Activated T-cell treated with anti-CD3 and anti-CD28 coated beads, Interleukin-2, amount 50 U/mL, for 1 hour (primary cell): ENCODE measurements around the gene APBB3.

Source experiments
- DNase-seq: peaks from one replicate; pipeline ENCODE4 v3.0.0-alpha.2; 2020

APBB3 gene

DNA sequence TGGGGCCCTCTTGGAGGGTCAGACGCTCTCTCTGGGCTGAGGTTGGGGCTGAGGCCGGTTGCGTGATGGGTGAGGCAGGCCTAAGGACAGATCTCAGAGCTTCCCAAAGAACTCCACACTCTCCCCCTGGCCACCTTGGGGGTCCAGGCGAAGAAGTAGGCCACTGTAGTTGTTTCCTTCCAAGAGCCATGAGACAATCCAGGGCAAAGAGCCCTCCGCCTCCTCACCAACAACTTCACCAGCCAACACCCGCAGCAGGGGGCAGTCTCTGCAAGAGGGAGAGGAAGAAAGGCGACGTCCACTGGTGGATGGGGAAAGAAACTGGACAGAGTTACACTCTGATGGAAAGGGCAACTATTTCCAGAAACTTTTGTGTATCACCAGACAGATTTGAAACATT lies 10.9 kb upstream of the APBB3 start:
- DNase-seq, result no peak

- DNase-seq, result no peak
Observed at GRCh38 chr5:140574165-140574564, 9.8 kb upstream of the APBB3 start.

DNA sequence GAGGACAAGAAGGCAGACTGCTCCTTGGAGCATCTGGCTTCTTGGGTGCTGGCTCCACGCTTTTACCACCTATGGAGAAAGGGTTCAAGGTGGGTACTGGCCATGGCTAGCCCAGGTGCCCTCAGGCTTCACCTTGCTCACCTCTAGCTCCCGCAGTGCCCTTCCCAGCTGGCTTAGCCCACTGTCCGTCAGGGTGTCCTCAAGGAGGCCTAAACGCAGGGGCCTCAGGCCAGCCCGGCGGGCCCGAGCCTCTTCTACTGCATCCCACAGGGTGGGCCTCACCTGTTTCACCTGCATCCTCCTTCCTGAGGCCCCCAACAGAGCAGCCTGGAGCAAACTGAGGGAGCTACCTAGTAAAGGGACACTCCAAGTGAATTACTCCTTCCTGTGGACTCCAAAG lies 9.3 kb upstream of the APBB3 start:
- DNase-seq, result no peak

GRCh38 chr5:140571105-140571504 lies 6.7 kb upstream of the APBB3 start:
- no peak for DNase-seq

GRCh38 chr5:140570488-140570887 lies 6.1 kb upstream of the APBB3 start:
- DNase-seq, result no peak

DNA sequence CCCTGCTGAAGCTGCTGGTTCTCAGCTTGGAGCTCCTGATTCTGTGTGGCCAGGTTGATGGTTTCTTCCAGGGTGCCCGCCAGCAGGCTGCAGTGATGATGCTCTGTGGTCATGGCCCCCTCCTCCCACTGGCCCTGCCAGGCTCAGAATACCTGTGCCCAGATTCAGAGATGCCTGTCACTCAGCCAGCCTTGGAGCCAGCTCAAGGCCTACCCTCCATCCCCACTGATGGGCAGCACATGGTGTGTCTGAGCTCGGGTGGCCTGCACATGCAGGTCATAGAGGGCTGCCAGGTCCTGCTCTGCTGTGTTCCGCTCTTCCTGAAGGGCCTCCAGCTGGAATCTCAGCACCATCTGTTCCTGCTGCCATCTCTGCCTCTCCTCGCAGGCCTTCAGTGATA lies 5.7 kb upstream of the APBB3 start:
- DNase-seq, result no peak

GRCh38 chr5:140569197-140569596 lies 4.8 kb upstream of the APBB3 start:
- no peak for DNase-seq

GRCh38 chr5:140568443-140569063 lies 4.2 kb upstream of the APBB3 start:
- DNase-seq, result no peak

DNA sequence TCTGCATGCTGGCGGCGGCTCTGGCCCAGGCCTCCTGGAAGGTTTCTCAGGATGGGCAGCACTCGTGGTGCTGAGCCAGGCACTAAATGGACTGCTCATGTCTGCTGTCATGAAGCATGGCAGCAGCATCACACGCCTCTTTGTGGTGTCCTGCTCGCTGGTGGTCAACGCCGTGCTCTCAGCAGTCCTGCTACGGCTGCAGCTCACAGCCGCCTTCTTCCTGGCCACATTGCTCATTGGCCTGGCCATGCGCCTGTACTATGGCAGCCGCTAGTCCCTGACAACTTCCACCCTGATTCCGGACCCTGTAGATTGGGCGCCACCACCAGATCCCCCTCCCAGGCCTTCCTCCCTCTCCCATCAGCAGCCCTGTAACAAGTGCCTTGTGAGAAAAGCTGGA lies 3.5 kb upstream of the APBB3 start:
- no peak for DNase-seq

DNA sequence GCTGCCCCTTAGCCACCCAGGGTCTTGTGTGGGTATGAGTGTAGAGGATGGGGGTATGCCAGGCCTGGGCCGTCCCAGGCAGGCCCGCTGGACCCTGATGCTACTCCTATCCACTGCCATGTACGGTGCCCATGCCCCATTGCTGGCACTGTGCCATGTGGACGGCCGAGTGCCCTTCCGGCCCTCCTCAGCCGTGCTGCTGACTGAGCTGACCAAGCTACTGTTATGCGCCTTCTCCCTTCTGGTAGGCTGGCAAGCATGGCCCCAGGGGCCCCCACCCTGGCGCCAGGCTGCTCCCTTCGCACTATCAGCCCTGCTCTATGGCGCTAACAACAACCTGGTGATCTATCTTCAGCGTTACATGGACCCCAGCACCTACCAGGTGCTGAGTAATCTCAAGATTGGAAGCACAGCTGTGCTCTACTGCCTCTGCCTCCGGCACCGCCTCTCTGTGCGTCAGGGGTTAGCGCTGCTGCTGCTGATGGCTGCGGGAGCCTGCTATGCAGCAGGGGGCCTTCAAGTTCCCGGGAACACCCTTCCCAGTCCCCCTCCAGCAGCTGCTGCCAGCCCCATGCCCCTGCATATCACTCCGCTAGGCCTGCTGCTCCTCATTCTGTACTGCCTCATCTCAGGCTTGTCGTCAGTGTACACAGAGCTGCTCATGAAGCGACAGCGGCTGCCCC lies 2.9 kb upstream of the APBB3 start:
- no peak for DNase-seq

DNA sequence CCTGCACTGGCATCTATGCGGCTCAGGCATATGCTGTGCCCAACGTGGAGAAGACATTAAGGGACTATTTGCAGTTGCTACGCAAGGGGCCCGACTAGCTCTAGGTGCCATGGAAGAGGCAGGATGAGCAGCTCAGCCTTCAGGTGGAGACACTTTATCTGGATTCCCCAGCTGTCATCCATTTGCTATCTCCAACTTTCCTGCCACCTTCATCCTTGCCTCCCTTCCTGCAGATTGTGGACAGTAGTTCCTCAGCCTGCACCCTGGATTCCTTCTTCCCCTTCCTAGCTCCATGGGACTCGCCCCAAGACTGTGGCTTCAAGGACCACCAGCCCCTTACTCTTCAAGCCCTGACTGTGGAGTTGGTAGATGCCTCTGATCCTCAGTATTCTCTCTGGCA lies 2.3 kb upstream of the APBB3 start:
- DNase-seq, result no peak

DNA sequence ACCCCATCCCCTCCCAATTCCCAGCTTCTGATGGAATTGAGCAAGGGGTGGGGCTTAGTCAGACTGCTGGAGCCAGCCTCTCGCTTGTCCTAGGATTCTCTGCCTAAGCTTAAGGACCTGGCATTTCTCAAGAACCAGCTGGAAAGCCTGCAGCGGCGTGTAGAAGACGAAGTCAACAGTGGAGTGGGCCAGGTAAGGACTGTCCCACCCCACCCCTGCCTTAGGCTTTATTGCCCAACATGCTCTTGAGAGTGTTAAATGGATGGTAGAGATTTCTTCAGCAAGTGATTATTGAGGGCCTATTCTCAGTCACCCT lies 1.3 kb upstream of the APBB3 start:
- no peak for DNase-seq

DNA sequence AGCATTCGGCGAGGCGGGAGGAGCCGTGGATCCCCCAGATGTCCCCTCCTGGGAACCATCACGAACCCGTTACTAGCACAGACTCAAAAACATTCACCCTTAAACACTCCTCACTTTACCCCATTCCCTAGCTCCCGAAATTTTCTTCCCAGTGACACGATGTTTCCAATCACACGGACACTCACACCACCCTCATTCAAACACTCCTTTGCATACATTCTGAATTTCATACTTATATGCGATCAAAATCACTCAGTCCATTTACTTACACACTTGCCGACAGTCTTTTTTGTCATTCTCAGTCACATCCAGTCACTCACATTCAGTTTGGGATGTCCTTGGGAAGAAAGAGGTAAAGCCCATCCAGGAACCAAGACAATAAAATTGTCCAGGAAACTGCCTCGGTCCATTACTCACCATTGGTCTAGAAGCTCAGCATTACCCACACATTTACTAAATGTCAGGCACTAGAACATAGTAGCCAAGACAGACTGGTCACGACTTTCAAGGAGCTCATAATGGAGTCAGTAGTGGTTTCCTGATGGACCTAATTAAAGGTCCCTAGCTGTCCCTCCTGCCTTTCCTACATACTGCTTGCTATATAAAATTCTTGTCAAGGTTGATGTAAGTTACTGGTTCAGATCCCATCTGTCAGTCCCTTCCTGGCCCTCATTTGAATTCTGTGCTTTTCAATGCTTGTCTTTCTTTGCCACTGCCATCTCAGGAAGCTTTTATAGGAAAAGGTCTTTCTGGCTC lies 804 bp upstream of the APBB3 start:
- DNase-seq, result no peak

GRCh38 chr5:140563596-140563995 lies 802 bp downstream of the APBB3 start:
- no peak for DNase-seq

DNA sequence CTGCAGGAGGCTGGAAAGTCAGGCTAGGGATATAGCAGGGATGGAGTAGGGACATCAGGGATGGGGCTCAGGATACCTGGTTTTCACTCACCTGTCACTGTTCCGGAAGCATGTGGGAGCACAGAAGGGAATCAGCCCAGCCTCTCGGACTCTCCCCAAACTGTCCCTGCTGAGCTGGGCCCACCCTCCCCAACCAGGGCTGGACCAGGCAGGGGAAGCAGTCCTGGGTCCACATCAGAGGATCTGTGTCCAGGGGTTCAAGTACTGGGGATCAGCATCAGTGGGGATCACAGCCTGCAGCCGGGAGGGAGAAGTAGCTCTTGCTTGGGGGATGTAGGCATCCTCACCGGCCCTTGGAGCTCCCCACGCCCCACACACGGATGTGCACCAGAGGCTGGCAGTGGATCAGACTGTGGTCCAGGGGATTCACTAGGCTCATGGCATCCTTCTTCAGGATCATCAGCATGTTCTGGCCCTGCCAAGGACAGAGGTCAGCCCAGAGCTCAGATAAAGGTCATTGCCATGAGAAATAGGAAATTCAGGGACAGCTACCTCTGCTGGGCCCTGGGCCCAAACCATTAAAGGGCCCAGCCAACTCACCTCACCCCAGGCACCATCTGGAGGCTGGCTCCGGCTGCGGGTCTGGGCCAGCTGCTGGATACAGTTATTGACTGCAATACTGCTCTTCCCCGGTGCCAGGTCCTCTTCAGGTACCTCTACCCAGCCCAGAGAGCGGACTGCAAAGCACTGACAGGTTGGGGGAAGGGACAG lies 2.5 kb downstream of the APBB3 start:
- no peak for DNase-seq

DNA sequence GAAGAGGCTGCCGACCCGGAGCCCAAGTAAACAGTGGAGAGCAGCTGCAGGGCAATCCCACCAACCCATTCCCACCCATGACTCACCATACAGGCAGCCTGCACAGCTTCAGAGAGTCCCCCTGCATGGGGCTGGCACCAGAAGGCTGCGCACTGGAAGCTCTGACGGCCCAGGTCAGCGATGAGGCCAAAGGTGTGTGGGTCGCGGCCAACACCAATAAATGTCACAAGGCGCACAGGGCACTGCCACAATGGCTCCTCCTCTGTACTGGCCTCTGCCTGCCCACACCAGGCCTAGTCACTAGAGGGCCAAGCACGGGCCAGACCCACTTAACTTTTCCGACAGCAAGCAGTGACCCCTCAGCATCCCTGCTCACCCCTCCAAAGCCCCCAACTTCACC lies 4.2 kb downstream of the APBB3 start:
- DNase-seq, result no peak

DNA sequence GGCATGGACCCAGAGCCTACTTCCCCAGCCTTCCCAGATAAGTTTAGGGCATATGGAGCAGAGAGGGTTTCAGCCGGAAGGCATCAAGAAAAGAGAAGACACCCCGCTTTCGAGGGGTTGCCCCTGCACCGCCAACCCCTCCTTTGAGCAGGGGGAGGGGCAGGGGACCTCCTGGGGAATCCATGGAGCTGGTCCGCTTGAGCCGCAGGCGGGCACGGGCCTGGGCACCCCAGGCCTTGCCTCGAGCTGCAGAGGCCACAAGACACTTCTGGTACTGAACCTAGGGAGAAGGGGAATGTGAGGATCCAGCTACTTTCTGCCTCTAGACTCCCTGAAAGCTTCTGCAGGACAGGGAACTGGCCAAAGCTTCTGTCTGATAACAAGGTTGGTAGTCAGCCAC lies 5.9 kb downstream of the APBB3 start:
- DNase-seq, result no peak

- no peak for DNase-seq
Observed at GRCh38 chr5:140557965-140558364, 6.4 kb downstream of the APBB3 start.

GRCh38 chr5:140557136-140557805 lies 7.1 kb downstream of the APBB3 start, which contains the start of gene SRA1:
Gene SRA1, minus strand, starts transcription at chr5:140557473. Its CDS starts 21 bp downstream, at chr5:140557452.
- DNase-seq, result peak; percentile 81

GRCh38 chr5:140556438-140556837 lies 8.0 kb downstream of the APBB3 start:
- no peak for DNase-seq

GRCh38 chr5:140555747-140556312 lies 8.6 kb downstream of the APBB3 start:
- DNase-seq, result no peak

GRCh38 chr5:140554454-140554853 lies 9.9 kb downstream of the APBB3 start:
- DNase-seq, result no peak

- no peak for DNase-seq
Observed at GRCh38 chr5:140553657-140554056, 10.7 kb downstream of the APBB3 start.
